Measurements from ENCODE around the gene MOBP.

Gene MOBP

GRCh38 chr3:39550354-39551051 is 83.0 kb downstream of the MOBP start:
- no peak for DNase-seq

All from bone marrow (tissue), 2 donors.